ENCODE data around the gene EPS8L3.
A peak's percentile ranks its signal among the peaks of the same experiment; 100 is the strongest.

Gene EPS8L3

GRCh38 chr1:109740615-109741373 lies 22.9 kb downstream of the EPS8L3 start, which contains the start of gene GSTM3:
TSS of gene GSTM3 (minus strand) at chr1:109741038. CDS start at chr1:109740287, 751 bp downstream.
- no peak for DNase-seq (ENCODE audit: extremely low read depth, insufficient read length)
- Histone ChIP-seq H3K4me3 (replicated peaks; ENCODE audit: low read depth, low read length) (no peak within 1 kb of the TSS), H3K36me3 (ENCODE audit: control insufficient read depth, insufficient read depth, low read length) (no peaks in the 10 kb centered on the region), H3K27me3 (replicated peaks; ENCODE audit: control insufficient read depth, insufficient read depth, low read length) (peaks cover 6% of the 10 kb centered on the region)
- TF ChIP-seq, protein P1, sequence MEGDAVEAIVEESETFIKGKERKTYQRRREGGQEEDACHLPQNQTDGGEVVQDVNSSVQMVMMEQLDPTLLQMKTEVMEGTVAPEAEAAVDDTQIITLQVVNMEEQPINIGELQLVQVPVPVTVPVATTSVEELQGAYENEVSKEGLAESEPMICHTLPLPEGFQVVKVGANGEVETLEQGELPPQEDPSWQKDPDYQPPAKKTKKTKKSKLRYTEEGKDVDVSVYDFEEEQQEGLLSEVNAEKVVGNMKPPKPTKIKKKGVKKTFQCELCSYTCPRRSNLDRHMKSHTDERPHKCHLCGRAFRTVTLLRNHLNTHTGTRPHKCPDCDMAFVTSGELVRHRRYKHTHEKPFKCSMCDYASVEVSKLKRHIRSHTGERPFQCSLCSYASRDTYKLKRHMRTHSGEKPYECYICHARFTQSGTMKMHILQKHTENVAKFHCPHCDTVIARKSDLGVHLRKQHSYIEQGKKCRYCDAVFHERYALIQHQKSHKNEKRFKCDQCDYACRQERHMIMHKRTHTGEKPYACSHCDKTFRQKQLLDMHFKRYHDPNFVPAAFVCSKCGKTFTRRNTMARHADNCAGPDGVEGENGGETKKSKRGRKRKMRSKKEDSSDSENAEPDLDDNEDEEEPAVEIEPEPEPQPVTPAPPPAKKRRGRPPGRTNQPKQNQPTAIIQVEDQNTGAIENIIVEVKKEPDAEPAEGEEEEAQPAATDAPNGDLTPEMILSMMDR (IDR thresholded peaks at IDR 0.05; ENCODE audit: insufficient read depth, low read length, poor library complexity, severe bottlenecking), result no peak

DNA sequence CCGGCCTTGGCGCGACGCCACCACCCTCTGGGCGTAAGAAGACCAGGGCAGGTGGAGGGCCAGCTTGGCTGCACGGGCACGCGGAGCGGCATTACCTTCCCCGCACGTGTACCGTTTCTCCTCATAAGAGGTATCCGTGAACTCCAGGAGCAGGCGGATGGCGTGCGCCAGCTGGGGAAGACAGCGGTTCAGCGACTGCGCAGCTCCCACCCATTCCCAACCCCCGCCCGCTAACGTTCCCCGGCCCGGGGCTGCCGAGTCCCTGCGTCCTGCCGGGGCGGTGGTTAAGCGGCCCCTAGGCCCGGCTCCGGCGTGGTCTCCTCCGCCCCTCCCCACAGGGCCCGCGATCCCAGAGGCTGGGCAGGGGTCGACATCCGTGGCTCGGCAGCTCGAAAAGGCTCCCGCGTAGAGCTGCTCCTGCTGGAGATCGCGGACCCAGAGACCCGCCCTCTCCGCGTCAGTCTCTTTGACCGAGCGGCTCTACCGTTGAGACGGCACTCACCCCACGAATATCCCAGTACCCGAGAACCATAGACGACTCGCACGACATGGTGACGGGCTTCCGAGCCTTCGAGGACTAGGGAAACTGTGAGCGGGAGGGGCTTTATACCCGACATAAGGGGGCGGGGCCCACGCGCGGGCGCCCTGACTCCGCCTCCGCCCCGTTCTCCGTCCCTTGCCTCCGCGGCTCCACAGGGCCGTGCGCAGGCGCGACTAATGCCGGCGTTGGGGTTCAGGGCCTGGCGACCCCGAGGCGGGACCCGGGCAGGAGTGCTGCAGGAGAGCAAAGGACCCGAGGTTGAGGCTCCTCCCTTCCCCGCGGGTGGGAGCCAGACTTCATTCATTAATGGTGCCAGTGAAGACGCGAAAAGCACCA lies 23.7 kb downstream of the EPS8L3 start:
- Histone ChIP-seq H3K27me3 (replicated peaks; ENCODE audit: control insufficient read depth, insufficient read depth, low read length) (peaks cover 6% of the 10 kb centered on the region), H3K36me3 (ENCODE audit: control insufficient read depth, insufficient read depth, low read length) (no peaks in the 10 kb centered on the region), H3K4me3 (replicated peaks; ENCODE audit: low read depth, low read length) (no peak overlapping the region)
- DNase-seq (ENCODE audit: extremely low read depth, insufficient read length), result peak; percentile 33
- TF ChIP-seq, protein P1 (IDR thresholded peaks at IDR 0.05; ENCODE audit: insufficient read depth, low read length, poor library complexity, severe bottlenecking), result no peak

DNA sequence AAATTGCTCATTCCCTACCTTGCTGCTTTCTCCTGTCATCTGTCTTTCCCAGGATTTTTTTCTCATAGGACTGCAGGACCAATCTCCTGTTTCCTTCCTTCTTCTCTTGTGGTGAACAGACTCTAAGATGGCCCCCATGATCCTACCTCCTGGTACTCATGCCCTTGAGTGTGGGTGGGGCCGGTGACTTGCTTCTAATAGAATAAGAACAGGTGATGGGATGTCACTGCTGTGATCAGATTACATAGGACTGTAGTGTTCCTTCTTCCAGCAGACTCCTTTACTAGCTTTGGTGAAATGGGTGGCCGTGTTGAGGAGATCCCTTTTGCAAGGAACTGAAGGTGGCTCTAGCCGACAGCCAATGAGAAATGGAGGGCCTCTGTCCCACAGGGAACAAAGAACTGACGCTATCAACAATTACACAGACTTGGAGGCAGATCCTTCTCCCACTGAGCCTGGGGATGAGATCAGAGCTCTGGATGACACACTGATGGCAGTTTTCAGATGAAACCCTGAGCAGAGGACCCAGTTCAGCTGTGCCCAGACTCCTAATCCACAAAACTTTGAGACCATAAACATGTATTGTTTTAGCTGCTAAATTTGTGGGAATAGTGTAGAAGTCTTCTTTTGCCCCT lies 30.4 kb downstream of the EPS8L3 start:
- Histone ChIP-seq H3K27me3 (replicated peaks; ENCODE audit: control insufficient read depth, insufficient read depth, low read length) (peaks cover 2% of the 10 kb centered on the region; the same call in 1 of the 2 replicates), H3K4me3 (replicated peaks; ENCODE audit: low read depth, low read length) (no peak overlapping the region), H3K36me3 (ENCODE audit: control insufficient read depth, insufficient read depth, low read length) (no peaks in the 10 kb centered on the region)
- TF ChIP-seq, protein P1 (IDR thresholded peaks at IDR 0.05; ENCODE audit: insufficient read depth, low read length, poor library complexity, severe bottlenecking), result no peak
- DNase-seq (ENCODE audit: extremely low read depth, insufficient read length), result no peak

DNA sequence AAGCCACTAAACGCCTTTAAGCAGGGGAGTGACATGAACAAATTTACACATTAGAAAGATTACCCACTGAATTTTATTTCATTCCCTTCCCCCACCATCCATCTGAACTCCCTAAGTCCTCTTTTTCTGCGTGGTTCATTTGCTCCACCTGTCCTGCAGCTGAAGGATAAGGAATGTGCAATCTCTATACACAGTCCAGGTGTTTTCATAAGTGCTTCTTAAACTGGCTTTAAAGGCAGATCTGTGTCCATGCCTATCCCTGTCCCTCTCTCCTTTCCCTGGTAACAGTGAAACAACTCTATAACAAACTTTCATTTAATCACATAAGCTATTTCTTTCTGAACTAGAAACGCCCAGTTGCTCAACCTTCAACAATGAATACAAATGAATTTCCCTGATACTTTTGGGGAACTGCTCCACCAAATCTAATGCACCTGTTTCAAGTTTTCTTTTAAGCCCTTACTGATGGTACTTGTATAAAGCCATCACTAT lies 31.3 kb downstream of the EPS8L3 start:
- TF ChIP-seq, protein P1 (IDR thresholded peaks at IDR 0.05; ENCODE audit: insufficient read depth, low read length, poor library complexity, severe bottlenecking), result no peak
- H3K4me3 ChIP-seq (replicated peaks; ENCODE audit: low read depth, low read length), result no peak overlapping the region
- H3K27me3 ChIP-seq (replicated peaks; ENCODE audit: control insufficient read depth, insufficient read depth, low read length), result no peaks in the 10 kb centered on the region; the same call in 1 of the 2 replicates
- H3K36me3 ChIP-seq (ENCODE audit: control insufficient read depth, insufficient read depth, low read length), result no peaks in the 10 kb centered on the region
- no peak for DNase-seq (ENCODE audit: extremely low read depth, insufficient read length)

DNA sequence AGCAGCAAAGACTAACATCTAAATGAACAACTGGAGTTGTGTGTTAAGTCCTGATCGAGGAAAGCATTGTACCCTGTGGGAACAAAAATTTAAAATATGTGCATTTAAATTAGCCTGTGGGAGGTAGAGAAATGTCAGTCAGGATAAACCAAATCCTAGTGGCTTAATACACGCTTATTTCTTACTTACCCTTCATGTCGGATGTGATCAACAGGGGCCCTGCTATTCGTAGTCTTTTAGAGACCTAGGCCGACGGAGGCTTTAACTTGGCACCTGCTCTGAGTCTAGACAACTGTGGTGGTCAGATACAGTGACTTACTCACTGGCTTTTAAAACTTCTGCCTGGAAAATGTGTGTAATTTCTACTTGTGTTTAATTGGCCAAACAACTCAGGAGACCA lies 33.1 kb downstream of the EPS8L3 start:
- Histone ChIP-seq H3K36me3 (ENCODE audit: control insufficient read depth, insufficient read depth, low read length) (no peaks in the 10 kb centered on the region), H3K4me3 (replicated peaks; ENCODE audit: low read depth, low read length) (no peak overlapping the region), H3K27me3 (replicated peaks; ENCODE audit: control insufficient read depth, insufficient read depth, low read length) (no peaks in the 10 kb centered on the region)
- no peak for DNase-seq (ENCODE audit: extremely low read depth, insufficient read length)
- TF ChIP-seq, protein P1 (IDR thresholded peaks at IDR 0.05; ENCODE audit: insufficient read depth, low read length, poor library complexity, severe bottlenecking), result no peak

Data from GM06990 (cell line).